ENCODE results near the gene KRTAP24-1.

The KRTAP24-1 gene, protein sequence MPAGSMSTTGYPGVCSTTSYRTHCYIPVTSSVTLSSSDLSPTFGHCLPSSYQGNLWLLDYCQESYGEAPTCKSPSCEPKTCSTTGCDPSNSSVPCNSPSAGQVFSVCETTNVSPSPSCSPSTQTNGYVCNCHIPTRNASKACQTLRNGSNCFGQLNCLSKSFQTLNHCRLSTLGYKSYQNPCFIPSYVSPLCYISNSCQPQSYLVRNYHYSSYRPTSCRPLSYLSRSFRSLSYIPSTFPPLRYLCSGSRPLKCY

DNA sequence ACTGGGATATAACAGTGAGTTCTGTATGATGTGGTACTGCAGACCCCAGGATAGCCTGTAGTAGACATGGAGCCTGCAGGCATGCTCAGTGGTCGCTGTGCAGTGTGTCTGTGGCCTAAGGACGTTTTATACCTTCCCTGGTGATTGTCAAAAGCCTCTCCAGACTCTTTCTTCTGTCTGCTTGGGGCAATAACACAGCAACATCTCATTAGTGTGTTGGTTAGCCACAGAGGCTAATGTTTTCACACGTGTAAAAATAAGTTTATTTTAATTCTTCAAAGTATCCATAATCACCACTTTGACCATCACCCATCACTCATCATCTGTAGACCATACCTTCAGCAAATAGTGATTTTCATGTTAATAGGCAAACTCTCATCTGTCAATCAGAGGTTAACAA is at the start of gene KRTAP24-1:
TSS of gene KRTAP24-1 (minus strand) at position 101 of the 400 bp plus-strand sequence. CDS start at position 83, 18 bp downstream.
- no peak for DNase-seq

DNA sequence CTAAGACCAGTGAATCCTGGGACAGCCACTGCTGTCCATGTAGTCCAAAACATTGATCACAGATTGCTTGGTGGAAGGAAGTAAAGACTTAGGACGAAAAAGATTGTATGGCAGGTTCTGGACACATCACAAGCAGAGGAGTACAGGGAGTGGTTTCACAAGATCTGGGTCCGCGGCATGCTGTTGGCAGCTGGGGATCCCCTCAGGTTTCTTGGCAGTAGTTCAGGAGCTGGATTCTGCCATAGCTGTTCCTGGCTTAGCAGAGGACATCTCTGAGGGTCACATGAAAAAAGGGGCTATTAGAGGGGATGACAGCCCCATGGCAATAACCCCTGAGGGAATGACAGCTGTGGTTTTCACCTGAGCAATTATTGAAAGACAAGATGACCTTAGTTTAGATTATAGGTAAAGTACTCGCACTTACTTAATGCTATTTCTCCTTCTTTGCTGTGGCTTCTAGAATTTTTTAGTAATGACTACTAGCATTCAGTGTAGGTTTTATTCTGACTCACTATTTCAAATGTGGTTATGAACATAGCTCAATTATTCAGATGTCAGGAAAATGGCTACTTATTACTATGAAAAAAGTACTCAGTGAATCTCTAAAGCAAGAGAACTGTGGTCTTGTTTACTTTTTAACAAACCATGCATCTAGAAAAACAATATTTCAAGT is 46.6 kb upstream of the KRTAP24-1 start:
- no peak for DNase-seq

DNA sequence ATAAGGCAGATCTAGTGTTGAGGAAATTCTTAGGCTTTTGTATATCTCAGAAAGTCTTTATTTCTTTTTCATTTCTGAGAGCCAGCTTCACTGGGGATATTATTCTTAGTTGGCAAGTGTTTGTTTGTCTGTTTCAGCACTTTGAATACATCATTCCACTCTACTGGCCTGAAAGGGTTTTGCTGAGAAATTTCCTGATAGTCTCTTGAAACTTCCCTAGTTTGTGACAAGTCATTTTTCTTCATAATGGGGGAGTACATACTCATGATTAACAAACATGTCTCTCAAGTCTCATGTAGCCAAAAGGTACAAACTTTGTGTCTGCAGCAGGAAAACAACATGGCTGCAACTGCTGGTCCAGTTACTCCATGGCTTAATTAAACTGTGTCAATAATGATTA is 43.6 kb upstream of the KRTAP24-1 start:
- no peak for DNase-seq

DNA sequence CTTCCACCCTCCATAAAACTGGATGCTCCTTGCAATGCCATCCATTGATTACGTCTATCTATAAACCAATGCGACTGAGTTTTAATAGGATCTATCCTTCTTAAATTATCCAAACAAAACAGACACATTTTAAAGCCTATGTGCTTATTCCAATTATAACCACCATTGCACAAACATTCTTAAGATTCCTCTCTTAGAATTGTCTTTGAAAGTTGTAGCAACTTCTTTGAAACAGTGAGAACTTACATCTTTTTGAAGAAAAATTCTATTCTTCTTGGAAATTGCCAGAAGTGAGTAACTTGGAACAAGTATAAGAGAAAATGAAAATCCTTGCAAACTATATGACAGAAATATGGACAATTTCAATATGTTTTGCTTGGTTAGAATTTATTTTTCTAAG is 37.5 kb upstream of the KRTAP24-1 start, which contains the start of gene KRTAP26-1:
TSS of gene KRTAP26-1 (minus strand) at position 101 of the 400 bp plus-strand sequence. CDS start 280 bp downstream, outside the sequence.
- no peak for DNase-seq

DNA sequence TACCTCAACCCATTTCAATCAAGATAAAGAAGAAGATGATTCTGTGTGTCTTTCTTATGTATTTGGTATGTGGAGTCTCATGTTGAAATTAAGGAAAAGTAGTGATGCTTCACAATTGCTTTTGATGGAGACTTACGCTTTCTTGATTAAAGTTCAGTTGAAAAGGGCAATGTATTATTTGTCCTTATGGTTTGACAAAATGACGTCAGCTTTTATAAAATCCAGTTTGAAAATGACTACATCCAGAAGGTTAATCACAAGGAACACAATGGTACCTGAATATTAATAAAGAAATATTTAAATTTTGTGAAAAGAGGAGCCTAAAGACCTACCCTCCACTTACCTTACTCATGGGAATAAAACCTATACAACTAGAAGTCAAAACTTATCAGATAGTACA is 33.0 kb upstream of the KRTAP24-1 start:
- DNase-seq: no peak

DNA sequence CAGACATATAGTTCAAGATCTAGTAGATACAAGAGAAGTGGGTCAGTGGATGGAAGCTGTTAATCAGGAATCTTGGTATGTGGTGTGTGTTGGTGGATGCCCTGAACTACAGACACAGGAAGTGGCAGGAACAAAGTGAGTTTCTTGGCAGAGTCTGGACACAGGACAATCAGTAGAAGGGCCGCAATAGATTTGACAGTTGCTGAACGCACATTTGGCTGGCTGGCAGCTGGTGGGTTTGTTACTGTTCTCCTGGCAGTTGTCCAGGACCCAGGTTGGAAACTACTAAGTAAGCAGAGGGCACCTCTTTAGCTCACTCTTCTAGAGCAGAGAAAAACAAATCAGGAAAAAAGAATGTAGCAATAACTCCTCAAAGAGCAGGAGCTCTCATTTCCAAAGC is 24.1 kb upstream of the KRTAP24-1 start:
- peak; percentile 45 for DNase-seq

DNA sequence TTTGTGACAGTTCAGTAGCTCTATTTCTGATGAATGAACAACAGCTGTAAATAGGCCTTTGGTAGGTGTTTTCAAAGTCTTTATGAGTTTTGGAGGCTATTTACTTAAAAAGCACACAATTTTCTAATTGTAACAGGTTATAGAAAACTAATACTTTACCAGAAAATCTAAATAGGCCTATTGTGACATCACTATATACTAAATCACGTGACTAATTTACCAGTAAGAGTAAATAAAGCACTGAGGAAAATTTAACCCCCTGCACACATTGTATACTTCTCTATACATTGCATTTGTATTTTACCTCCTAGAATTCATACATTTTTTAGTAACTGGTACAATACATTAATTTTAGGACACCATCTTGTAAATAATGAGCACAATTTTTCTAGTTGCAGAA is 22.4 kb upstream of the KRTAP24-1 start:
- no peak for DNase-seq

DNA sequence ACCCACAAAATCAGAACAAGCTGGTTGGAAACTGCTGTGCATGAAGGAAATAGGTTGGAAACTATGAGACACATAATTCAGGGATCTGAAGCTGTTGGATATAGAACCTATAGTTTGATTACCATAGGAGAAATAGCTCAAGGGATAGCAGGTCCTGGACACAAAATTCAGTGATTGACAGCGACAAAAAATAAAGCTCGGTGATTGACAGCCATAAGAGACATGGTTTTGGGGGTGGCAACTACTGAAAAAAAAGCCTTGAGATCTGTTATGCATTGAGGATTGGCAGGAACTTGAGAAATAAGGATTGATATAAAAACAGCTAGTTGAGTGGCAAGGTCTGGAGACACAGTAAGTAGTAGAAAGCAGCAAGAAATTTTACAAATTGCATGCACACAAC is 6.5 kb upstream of the KRTAP24-1 start, which contains the start of gene KRTAP25-1:
TSS of gene KRTAP25-1 (minus strand) at position 300 of the 400 bp plus-strand sequence. CDS start at position 276, 24 bp downstream.
- DNase-seq: no peak

DNA sequence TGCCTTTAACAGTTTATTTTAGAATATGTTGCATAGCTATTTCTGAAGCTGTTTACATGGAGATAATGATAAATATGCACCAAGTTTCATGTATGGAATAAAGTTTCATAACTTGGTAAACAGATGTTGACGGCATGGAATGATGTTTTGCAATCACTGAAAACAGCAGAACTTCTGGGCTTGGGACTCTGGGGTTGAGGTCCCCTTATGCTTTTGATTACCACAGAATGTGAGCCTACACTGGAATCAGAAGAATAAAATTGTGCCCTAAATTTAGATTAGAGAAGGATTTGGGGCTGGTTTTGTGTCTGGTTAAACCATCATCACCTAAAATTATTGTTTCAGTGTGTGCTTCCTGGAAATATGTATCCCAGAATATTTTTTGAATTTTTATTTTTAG is 11.1 kb downstream of the KRTAP24-1 start:
- no peak for DNase-seq

DNA sequence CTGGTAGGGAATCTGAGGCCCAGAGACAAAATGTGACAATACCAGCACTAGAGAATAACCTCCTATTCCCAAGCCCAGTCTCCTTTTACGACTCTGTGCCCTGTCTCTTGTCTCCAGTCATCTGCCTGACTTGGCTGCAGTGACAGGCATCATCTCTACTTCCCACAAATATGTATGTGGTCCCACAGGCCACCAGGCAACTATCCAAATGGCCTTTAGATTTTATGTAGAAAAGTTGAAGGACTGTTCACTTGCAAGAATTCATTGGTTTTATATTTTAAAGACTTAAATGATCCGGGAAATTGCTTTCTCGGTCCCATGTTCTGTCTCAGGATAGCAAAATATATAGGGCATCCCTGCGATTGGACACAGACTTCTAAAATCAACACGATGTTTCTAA is 11.6 kb downstream of the KRTAP24-1 start:
- DNase-seq: no peak

DNA sequence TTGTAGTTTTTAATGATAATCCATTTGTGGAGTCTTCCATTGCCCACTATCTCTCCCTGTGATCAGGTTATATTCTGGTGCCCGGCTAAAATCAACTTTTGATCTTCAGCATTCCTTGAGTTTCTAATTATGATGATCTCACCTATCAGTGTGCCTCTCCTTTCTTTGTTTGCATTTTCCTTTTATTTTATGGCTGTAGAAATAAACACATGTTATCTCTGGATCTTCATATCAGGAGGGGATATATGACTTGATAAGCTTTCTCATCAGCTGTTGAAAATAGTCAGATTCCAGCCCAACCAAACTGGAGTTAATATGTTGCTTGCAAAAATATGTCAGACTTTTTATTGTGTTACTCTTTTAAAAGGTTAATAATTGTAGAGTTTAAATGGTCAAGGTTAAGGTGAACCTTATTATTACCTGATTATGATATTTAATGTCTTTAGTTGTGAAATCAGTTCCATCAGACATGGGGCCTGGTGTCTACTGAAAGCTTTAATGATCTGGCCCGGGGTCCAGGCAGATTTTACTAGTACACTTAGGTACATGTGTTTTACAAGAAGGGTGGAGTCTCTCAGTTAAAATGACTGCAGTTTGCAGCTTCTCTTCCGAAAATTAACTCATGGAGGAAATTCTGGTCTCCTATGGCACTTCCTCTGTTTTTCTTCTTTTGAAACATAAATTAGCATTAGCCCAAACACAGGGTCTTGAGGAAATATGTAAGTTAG is 12.8 kb downstream of the KRTAP24-1 start:
- no peak for DNase-seq

DNA sequence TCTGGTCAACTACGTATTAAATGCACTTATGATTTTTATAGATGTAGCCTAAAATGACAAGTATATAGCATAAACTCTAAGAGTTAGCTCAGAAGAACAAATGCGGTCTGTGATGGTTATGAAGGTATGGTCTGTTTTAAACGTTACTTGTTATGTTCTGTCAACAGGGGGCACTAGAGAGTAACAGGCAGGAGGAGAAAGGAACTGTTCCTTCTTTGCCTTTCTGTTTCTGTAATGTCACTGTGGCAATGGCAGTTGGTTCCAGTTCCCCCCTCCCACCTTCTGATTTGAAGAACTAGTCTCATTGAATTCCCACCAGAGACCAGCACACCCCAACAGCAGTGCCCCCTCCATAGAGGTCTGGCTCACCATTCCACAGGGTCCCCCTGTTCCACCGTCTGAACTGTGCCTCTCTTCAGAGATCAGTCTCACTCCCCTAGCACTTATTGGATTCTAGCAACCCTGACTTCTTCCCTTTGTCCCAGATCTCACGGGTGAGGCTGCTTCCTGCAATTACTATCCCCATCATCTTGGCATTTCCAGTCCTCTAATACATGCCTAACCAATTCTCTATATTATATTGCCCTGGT is 14.0 kb downstream of the KRTAP24-1 start:
- no peak for DNase-seq

DNA sequence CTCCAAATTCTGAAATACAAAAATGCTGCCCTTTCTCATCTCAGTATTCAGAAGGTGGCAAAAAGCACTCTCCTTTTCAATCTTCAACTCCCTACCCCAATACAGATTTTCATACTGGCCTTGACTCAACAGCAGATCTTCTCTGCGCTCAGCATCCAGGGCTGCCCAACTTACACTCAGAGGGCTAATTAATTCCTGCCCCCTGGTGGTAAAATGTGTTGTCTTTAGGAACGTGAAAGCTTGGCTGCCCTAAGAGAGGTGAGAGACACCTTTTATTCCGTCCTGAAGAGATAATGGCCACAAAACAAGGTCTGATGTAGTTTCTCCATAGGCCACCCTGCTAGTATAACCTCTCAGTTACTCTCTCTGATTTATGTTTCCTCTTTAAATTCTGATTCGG is 25.0 kb downstream of the KRTAP24-1 start:
- DNase-seq: peak; percentile 58

DNA sequence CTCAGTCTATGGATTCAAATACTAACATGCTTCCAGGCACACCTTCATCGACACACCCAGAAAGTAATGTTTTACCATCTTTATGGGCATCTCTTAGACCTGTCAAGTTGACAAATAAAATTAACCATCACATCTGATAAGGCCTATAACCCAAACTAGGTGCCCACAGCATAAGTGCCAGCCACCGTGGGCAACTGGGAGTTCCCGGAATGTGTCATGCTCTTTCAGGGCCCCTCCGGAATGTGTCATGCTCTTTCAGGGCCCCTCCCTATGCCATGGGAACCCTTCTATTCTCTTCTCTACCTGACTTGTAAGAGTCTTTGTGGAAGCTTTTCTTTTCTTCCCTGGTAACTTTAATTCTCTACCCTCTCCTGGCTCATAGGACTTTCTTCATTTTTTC is 26.6 kb downstream of the KRTAP24-1 start:
- DNase-seq: no peak

DNA sequence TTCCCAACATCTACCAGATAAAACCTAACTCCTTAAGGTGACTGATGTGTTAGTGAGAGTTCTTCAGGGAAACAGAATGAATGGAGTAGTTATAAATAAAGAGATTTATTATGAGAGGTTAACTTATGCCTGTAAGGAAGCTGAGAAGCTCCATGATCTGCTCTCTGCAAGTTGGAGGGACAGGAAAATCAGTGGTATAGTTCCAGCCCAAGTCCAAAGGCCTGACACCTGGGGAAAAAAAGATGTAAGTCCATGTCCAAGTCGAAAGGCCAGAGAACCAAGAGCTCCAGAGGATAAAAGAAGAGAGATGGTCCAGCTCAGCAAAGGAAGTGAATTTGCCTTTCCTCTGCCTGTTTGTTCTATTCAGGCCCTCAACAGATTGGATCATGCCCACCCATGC is 27.1 kb downstream of the KRTAP24-1 start:
- DNase-seq: no peak

DNA sequence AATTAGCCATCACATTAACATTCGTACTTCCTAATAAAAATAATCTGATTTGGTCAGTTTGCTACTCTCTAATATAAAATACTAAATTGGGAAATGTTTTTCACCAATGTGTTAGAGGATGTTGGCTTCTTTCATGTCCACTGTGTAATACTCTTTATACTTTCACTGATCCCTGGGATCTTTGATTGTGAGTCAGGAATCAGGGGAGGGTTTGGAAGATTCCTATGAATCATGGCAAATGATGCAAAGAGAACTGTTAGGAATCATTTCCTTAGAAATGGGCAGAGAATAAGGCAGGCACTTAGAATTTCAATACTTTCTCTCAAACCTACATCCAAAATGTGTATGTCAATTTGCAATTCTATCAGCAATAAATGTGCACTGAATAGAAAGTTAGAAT is 31.0 kb downstream of the KRTAP24-1 start:
- DNase-seq: no peak

DNA sequence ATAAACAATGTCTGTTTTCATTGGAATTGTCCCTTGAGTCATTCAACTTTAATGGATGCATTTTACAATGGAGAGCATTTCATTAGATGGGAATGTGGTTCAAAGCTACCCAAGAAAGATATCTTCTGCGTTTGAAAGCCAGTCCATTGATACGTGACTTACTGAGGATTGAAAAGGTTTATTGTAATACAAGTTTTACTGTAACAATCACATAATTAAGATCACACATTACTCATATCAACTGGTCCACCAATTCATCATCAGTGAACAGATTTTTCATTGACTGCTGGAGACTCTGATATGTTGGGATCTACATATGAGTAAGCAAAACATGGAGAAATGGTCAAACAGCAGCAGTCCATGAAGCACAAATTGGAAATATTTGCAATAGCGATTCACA is 32.8 kb downstream of the KRTAP24-1 start:
- no peak for DNase-seq

DNA sequence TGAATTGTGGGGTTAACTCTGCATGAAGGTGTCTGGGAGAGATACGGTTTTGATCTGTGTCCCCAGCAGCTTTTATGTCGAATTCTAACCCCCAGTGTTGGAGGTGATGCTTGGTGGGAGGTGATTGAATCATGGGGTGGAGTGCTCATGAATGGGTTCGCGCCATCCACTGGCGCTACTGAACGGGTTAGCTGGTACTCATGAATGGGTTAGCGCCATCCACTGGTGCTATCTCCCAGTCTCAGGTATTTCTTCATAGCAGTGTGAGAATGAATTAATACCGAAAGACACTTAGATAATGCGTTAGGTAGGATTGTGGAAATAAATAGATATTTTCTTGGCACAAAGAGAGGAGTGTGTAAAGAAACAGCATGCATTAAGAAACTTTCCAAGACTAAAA is 33.9 kb downstream of the KRTAP24-1 start:
- no peak for DNase-seq

DNA sequence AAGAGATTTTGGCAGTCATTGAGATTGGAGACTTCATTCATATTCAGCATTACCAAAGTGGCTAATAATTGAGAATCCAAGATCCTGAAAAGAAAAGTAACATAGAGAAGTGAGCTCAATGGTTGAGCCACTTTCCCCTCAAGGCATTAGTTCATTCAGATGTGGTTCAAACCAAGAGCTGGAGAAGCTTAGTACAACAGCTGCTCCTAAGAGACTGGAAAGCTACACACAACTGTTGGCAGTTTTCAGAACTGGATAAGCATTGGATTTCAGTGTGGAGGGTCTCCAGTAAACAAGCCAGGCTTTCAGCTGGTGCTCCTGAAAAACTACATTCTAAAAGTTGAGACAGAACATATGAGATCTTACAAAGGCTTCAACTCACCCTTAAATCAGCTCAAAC is 37.7 kb downstream of the KRTAP24-1 start:
- DNase-seq: no peak

DNA sequence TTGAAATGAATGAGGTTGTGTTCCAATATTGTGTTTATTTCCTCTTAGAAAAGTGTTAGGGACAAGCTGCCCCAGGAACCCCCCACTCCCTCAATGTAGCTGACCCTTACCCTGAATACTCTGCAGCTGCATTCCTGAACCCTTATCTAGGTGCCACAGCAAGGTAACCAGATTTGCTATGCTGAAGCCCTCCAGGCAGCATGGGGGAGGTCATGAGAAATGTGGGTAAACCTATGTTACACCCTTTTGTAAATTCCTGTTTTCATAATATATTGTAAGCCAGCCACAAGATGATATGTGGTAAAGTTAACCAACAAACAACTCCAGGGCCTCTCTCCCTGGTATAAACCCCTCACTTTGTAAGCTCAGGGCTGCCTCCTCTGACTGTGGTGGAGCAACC is 39.1 kb downstream of the KRTAP24-1 start:
- DNase-seq: no peak

DNA sequence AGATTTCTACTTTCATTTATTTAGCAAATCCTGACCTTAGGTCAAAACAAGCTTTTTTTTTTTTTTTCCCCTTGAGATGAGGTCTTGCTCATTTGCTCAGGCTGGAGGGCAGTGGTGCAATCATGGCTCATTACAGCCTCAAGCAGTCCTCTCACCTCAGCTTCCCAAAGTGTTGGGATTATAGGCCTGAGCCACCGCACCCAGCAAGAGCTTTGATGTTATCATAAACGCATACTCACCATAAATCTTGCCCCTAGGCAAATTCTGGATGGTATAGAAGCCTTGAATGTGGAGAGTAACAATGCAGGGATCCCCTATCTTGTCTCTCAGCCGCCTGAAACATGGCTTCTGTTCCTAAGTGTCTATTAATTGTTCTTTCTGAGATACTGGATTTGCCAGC is 42.1 kb downstream of the KRTAP24-1 start:
- DNase-seq: no peak

DNA sequence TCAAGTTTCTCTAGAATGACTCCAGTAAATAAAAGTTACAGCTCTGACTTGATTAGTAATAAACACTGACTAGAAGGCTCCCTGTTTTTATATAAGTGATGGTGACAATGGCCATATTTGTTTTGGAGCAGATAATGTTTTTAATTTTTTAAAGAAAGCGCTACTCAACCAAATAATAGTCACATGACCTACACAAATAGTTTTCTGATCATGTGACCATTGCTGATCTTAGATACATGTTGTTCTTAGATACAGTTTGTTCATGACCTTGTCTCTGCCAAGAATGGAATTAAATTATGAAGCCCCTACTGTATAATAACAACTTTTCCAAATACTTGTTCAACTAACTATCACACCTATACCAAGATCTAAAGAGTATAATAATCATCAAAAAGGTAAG is 44.6 kb downstream of the KRTAP24-1 start:
- no peak for DNase-seq

DNA sequence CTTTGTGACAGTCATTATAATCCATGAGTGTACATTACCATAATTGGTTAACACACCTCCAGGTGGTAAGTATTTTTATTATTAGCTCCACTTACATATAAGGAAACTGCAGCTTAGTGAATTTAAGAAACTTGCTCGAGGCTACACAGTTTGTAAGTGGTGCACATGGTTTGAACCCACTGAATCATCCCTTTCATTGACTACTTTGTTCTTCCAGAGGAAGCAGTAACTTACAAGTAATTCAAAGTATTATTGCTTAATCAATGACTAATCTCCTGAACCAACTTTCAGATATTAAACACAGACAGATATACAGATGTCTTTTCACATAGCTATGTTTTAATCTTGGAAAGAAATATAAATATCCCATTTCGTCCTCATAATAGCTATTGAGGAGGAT is 48.1 kb downstream of the KRTAP24-1 start:
- DNase-seq: no peak

DNA sequence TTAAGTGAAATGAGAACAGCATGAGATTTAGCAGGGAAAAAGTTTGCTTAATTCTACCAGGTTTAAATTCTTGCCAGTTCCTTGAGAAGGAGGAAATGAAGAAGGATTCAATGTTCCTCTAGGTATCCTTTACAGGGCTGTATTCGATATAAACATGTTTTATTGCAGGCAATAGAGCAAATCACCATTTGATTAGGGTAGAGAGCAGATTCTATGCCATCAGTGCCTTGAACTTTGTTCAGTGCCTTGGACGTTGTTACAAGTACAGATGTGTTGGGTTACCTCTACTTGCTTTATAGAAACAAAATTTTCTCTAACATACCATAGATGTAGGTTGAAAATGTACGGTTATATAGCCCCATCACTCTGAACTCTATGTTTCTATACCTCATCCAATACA is 48.7 kb downstream of the KRTAP24-1 start:
- no peak for DNase-seq

All from islet precursor cell (in vitro differentiated cells).